SK-N-SH treated with all-trans-retinoic acid at 6 μM for 48 hours (cell line): ENCODE results near the gene MGST3.

Source experiments
- ARNTL ChIP-seq: fragments of 450-650 bp; formaldehyde crosslinking; IDR thresholded peaks from 2 replicates; pipeline ENCODE4 v1.5.0; 2020; ENCODE audit warnings: low read depth, mild to moderate bottlenecking, moderate library complexity, borderline replicate concordance
- CSRNP3 ChIP-seq: fragments of 250-450 bp; sonication (Bioruptor Pico); IDR thresholded peaks from 2 replicates; pipeline ENCODE4 v1.5.1; 2021; ENCODE audit warnings: mild to moderate bottlenecking, moderate library complexity

DNA sequence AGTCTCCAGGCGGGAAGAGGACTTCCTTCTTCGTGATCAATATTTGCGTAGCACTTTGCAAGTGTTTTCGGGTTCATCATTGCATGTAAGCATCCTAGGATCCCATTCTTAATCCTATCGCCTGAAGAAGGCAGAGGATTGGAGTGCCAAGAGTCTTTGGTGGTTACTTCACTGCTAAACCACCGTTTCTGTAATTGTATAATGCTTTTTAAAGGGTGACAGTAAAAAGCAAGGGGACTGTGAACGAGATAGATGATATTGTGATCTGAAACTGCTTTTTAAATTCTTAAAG is 67.7 kb downstream of the MGST3 start:
- TF ChIP-seq ARNTL (CRISPR knock-in tag) (no peak), CSRNP3 (CRISPR knock-in tag) (no peak)
